GM12878 (cell line): Measurements from ENCODE around the gene CHAD. TPM values are rescaled to one million over a fixed set of nuclear protein-coding genes. Genes with fewer than 3 reads are reported as not detected.

Source experiments
- ATF7 ChIP-seq: fragments of 450-650 bp; IDR thresholded peaks from 2 replicates; pipeline ENCODE4 v1.6.1; 2016; ENCODE audit warnings: low read depth, mild to moderate bottlenecking
- BCL11A ChIP-seq: IDR thresholded peaks from 2 replicates; pipeline ENCODE4 v1.6.1; 2011; ENCODE audit warnings: low read depth, low read length
- GATAD2B ChIP-seq: fragments of 450-650 bp; conservative IDR thresholded peaks from 2 replicates; pipeline ENCODE4 v1.6.1; 2017; ENCODE audit warnings: low read depth, mild to moderate bottlenecking, moderate library complexity
- HCFC1 ChIP-seq: fragments of 150-350 bp; IDR thresholded peaks from 2 replicates; pipeline ENCODE4 v1.6.1; 2014; ENCODE audit warnings: low read length
- KAT2A ChIP-seq: conservative IDR thresholded peaks from 2 replicates; pipeline ENCODE4 v1.6.1; 2011; ENCODE audit warnings: low read depth, low read length; ENCODE audit not compliant: control insufficient read depth
- KLF5 ChIP-seq: fragments of 450-650 bp; IDR thresholded peaks from 2 replicates; pipeline ENCODE4 v1.6.1; 2014; ENCODE audit warnings: mild to moderate bottlenecking; ENCODE audit not compliant: partially characterized antibody
- NKRF ChIP-seq: fragments of 450-650 bp; conservative IDR thresholded peaks from 2 replicates; pipeline ENCODE4 v1.6.1; 2017; ENCODE audit warnings: mild to moderate bottlenecking, moderate library complexity
- PKNOX1 ChIP-seq: fragments of 450-650 bp; IDR thresholded peaks from 2 replicates; pipeline ENCODE4 v1.6.1; 2016; ENCODE audit warnings: mild to moderate bottlenecking
- POLR2AphosphoS2 ChIP-seq: IDR thresholded peaks from 2 replicates; pipeline ENCODE4 v1.6.1; 2011; ENCODE audit warnings: low read depth, mild to moderate bottlenecking, low read length, improper control_type of control experiment, moderate library complexity
- RAD21 ChIP-seq: IDR thresholded peaks from 2 replicates; pipeline ENCODE4 v1.6.1; 2011; ENCODE audit warnings: mild to moderate bottlenecking, low read depth, low read length, moderate library complexity; ENCODE audit not compliant: insufficient read depth
- RELB ChIP-seq: fragments of 450-650 bp; IDR thresholded peaks from 2 replicates; pipeline ENCODE4 v1.6.1; 2017; ENCODE audit warnings: low read depth, mild to moderate bottlenecking, moderate library complexity
- SIN3A ChIP-seq: IDR thresholded peaks from 2 replicates; pipeline ENCODE4 v1.6.1; 2012; ENCODE audit warnings: low read depth, low read length, improper control_type of control experiment
- SKIL ChIP-seq: fragments of 450-650 bp; IDR thresholded peaks from 2 replicates; pipeline ENCODE4 v1.6.1; 2017; ENCODE audit warnings: mild to moderate bottlenecking, low read depth, inconsistent platforms; ENCODE audit not compliant: poor library complexity, severe bottlenecking
- SMAD1 ChIP-seq: fragments of 450-650 bp; IDR thresholded peaks from 2 replicates; pipeline ENCODE4 v1.6.1; 2018; ENCODE audit warnings: mild to moderate bottlenecking, low read depth; ENCODE audit not compliant: partially characterized antibody
- TAF1 ChIP-seq: IDR thresholded peaks from 2 replicates; pipeline ENCODE4 v1.6.1; 2011; ENCODE audit warnings: mild to moderate bottlenecking, low read depth, low read length, borderline replicate concordance
- TBL1XR1 ChIP-seq: IDR thresholded peaks from 2 replicates; pipeline ENCODE4 v1.6.1; 2012; ENCODE audit warnings: low read depth, low read length, improper control_type of control experiment
- ZBTB40 ChIP-seq: fragments of 450-650 bp; IDR thresholded peaks from 2 replicates; pipeline ENCODE4 v1.6.1; 2016; ENCODE audit warnings: mild to moderate bottlenecking, moderate library complexity, borderline replicate concordance
- polyA plus RNA-seq, 11 experiments: library from polyadenylated mRNA; depleted of rRNA in 4 of 11; unstranded in 6 of 11; stranded (reverse) in 5 of 11; fragments of >200 nt; fragmentation: Nextera tagmentation in 4 of 11; fragmentation: Illumina TruSeq in 1 of 11; extraction: Ambion mirVana in 4 of 11; extraction: Trizol in 1 of 11; gene quantifications; 1 replicate in 1 of 11; 2 replicates in 10 of 11; pipeline versions ENCODE4 v1.2.1 to v1.2.3, GENCODE V29; 2011 to 2016; ENCODE audit warnings: inconsistent platforms in 2 of 11, missing spikeins in 2 of 11, low read depth in 1 of 11
- total RNA-seq, 4 experiments: library from RNA; depleted of rRNA in 3 of 4; stranded (reverse); fragments of >200 nt in 3 of 4; fragmentation: Illumina TruSeq in 1 of 4; extraction: Trizol in 1 of 4; gene quantifications; 2 replicates each; pipeline versions ENCODE4 v1.2.1 to v1.2.3, GENCODE V29; 2013 to 2021

Gene CHAD
- total and polyA plus RNA-seq, 10 of the 15 experiments (the other 5 are each of a cell fraction or from before 2014, with no cell fraction given), result 0.06 TPM; not detected in 9

- TF ChIP-seq SKIL, result peak; percentile 19
- 0 out of 2 replicates have a peak, but pooled peaks have one; percentile 11 for TF ChIP-seq TAF1
- TF ChIP-seq PKNOX1, result peak; percentile 89
- TF ChIP-seq GATAD2B, result peak; percentile 12; the same call in 1 of the 2 replicates
- TF ChIP-seq RAD21, result no peak
- TF ChIP-seq ZBTB40, result no peak
- 0 out of 2 replicates have a peak, but pooled peaks have one; percentile 31 for TF ChIP-seq SIN3A
- TF ChIP-seq KLF5, result no peak
- TF ChIP-seq TBL1XR1, result no peak
- no peak for TF ChIP-seq ATF7
- TF ChIP-seq SMAD1, result no peak
- no peak for TF ChIP-seq BCL11A
- no peak for TF ChIP-seq POLR2AphosphoS2
- TF ChIP-seq RELB, result no peak
- TF ChIP-seq HCFC1, result no peak
- no peak for TF ChIP-seq KAT2A
- no peak for TF ChIP-seq NKRF
These were observed 41.6 kb downstream of the CHAD start (continued) for GRCh38 chr17:50426814-50427787.
